Endodermal cell (in vitro differentiated cells): ENCODE data around the gene CTSC. TPM values are rescaled to one million over a fixed set of nuclear protein-coding genes. Genes with fewer than 3 reads are reported as not detected.
A peak's percentile ranks its signal among the peaks of the same experiment; 100 is the strongest.

ENCODE experiments used
- DNase-seq: peaks from one replicate; pipeline ENCODE4 v3.0.0-alpha.2; 2017
- H3K27ac ChIP-seq: 2 replicates; pipeline ENCODE4 v1.5.1; 2013; ENCODE audit warnings: mild to moderate bottlenecking, low read depth, low read length, moderate library complexity
- H3K27me3 ChIP-seq: 2 replicates; pipeline ENCODE4 v1.6.1; 2013; ENCODE audit warnings: mild to moderate bottlenecking, low read length, moderate library complexity; ENCODE audit not compliant: insufficient read depth, control insufficient read depth, poor library complexity, severe bottlenecking
- H3K36me3 ChIP-seq: 2 replicates; pipeline ENCODE4 v1.7.0; 2013; ENCODE audit warnings: mild to moderate bottlenecking, low read length, moderate library complexity; ENCODE audit not compliant: control insufficient read depth, insufficient read depth
- H3K4me1 ChIP-seq: one replicate; pipeline ENCODE4 v1.7.0; 2013; ENCODE audit warnings: low read length; ENCODE audit not compliant: control insufficient read depth, insufficient read depth
- H3K4me3 ChIP-seq: 2 replicates; pipeline ENCODE4 v1.5.1; 2013; ENCODE audit warnings: mild to moderate bottlenecking, low read length, moderate library complexity
- H3K9ac ChIP-seq: 2 replicates; pipeline ENCODE4 v1.6.1; 2013; ENCODE audit warnings: mild to moderate bottlenecking, low read length, moderate library complexity; ENCODE audit not compliant: poor library complexity, severe bottlenecking; ENCODE audit errors: extremely low read depth
- H3K9me3 ChIP-seq: 2 replicates; pipeline ENCODE4 v1.6.1; 2013; ENCODE audit warnings: mild to moderate bottlenecking, low read length, moderate library complexity; ENCODE audit not compliant: control insufficient read depth
- H3K27ac Mint-ChIP-seq: 2 replicates; pipeline ENCODE4 v1.8.0; 2020; ENCODE audit warnings: mixed read lengths
- H3K27me3 Mint-ChIP-seq: 2 replicates; pipeline ENCODE4 v1.8.0; 2021; ENCODE audit warnings: mild to moderate bottlenecking, mixed read lengths; ENCODE audit not compliant: insufficient read depth
- H3K36me3 Mint-ChIP-seq: 2 replicates; pipeline ENCODE4 v1.8.0; 2020; ENCODE audit warnings: low read depth, mixed read lengths
- H3K4me1 Mint-ChIP-seq: 2 replicates; pipeline ENCODE4 v1.8.0; 2020; ENCODE audit warnings: mixed read lengths
- H3K4me3 Mint-ChIP-seq: 2 replicates; pipeline ENCODE4 v1.8.0; 2020; ENCODE audit warnings: mild to moderate bottlenecking, moderate library complexity, mixed read lengths
- H3K9me3 Mint-ChIP-seq: 2 replicates; pipeline ENCODE4 v1.8.0; 2020; ENCODE audit warnings: mild to moderate bottlenecking, mixed read lengths
- WGBS, 2 experiments: methylation state at CpG; one replicate each; pipeline versions ENCODE4 v1.1.5 to v1.1.7; 2013; ENCODE audit warnings: missing lambda C conversion rate in 2 of 2, mixed read lengths in 1 of 2; ENCODE audit not compliant: insufficient coverage in 1 of 2, insufficient read length in 1 of 2; 5-methylcytosine and 5-hydroxymethylcytosine counted together
- total RNA-seq, 2 donors: library from RNA; stranded (reverse); fragmentation: NEBNext Ultra II Directional in 1 of 2; extraction: Animal tissue kit (Norgen Biotek cat#: 25700) in 1 of 2; gene quantifications; 2 replicates in 1 of 2; 3 replicates in 1 of 2; pipeline ENCODE4 v1.2.1, GENCODE V29; 2021
- TF ChIP-seq, protein P1 (sequence below): fragments of 200-600 bp; sonication (generic); conservative IDR thresholded peaks from 2 replicates; pipeline ENCODE4 v1.5.0; 2021; ENCODE audit warnings: antibody characterized with exemption, mild to moderate bottlenecking

Gene CTSC
- total RNA-seq, 2 donors from 2014 or later: 234 to 273 TPM

GRCh38 chr11:88307749-88308425, 29.6 kb downstream of the CTSC start:
- Mint-ChIP-seq H3K27ac (peak overlapping the region; percentile 89), H3K27me3 (no peaks in the 10 kb centered on the region), H3K4me3 (peak overlapping the region; percentile 0), H3K9me3 (no peaks in the 10 kb centered on the region), H3K36me3 (peaks cover 83% of the 10 kb centered on the region), H3K4me1 (peaks cover 24% of the 10 kb centered on the region)
- Histone ChIP-seq H3K27me3 (no peaks in the 10 kb centered on the region), H3K36me3 (peaks cover 73% of the 10 kb centered on the region), H3K4me3 (no peak overlapping the region), H3K9ac (no peak overlapping the region), H3K4me1 (no peaks in the 10 kb centered on the region), H3K9me3 (peaks cover 11% of the 10 kb centered on the region), H3K27ac (no peak overlapping the region)
- peak; percentile 68 for DNase-seq
- WGBS, 2 experiments: 83 to 92% methylated on average over 8 to 9 of the region's 11 CpGs
- TF ChIP-seq, protein P1, sequence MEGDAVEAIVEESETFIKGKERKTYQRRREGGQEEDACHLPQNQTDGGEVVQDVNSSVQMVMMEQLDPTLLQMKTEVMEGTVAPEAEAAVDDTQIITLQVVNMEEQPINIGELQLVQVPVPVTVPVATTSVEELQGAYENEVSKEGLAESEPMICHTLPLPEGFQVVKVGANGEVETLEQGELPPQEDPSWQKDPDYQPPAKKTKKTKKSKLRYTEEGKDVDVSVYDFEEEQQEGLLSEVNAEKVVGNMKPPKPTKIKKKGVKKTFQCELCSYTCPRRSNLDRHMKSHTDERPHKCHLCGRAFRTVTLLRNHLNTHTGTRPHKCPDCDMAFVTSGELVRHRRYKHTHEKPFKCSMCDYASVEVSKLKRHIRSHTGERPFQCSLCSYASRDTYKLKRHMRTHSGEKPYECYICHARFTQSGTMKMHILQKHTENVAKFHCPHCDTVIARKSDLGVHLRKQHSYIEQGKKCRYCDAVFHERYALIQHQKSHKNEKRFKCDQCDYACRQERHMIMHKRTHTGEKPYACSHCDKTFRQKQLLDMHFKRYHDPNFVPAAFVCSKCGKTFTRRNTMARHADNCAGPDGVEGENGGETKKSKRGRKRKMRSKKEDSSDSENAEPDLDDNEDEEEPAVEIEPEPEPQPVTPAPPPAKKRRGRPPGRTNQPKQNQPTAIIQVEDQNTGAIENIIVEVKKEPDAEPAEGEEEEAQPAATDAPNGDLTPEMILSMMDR: no peak

DNA sequence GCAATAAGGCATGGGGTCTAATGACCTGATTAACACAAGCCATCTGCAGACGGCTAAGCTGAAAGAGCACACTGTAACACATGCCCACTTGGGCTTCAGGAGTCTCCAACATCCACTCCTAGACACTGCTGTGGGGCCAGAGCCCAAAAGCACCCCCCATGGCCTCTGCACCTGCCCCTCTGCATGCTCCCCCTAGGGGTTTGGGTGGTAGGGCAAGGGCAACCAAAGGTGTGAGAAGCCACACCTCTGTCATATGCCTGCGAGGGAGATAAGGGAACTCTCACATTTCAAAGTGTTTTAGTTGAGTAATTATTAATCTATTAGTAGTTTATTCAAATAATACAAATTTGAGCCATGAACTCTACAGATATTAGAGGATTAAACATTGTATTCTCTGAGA, 30.8 kb downstream of the CTSC start:
- WGBS, 2 experiments: 95 to 100% methylated on average over 1 to 2 of the region's 2 CpGs
- TF ChIP-seq, protein P1: no peak
- Mint-ChIP-seq H3K27me3 (no peaks in the 10 kb centered on the region), H3K9me3 (no peaks in the 10 kb centered on the region), H3K4me1 (peaks cover 21% of the 10 kb centered on the region), H3K27ac (no peak overlapping the region), H3K4me3 (no peak overlapping the region), H3K36me3 (peaks cover 83% of the 10 kb centered on the region)
- H3K27me3 ChIP-seq: no peaks in the 10 kb centered on the region
- H3K36me3 ChIP-seq: peaks cover 73% of the 10 kb centered on the region
- no peak for DNase-seq
- peaks cover 11% of the 10 kb centered on the region for H3K9me3 ChIP-seq
- no peak overlapping the region for H3K9ac ChIP-seq
- no peak overlapping the region for H3K4me3 ChIP-seq
- no peaks in the 10 kb centered on the region for H3K4me1 ChIP-seq
- H3K27ac ChIP-seq: no peak overlapping the region

- Mint-ChIP-seq H3K36me3 (peaks cover 85% of the 10 kb centered on the region), H3K4me3 (no peak overlapping the region), H3K27me3 (no peaks in the 10 kb centered on the region), H3K9me3 (no peaks in the 10 kb centered on the region), H3K27ac (no peak overlapping the region), H3K4me1 (peaks cover 32% of the 10 kb centered on the region)
- WGBS, 2 experiments: 100% methylated on average over 1 of the region's 1 CpG
- no peaks in the 10 kb centered on the region for H3K4me1 ChIP-seq
- H3K27me3 ChIP-seq: no peaks in the 10 kb centered on the region
- TF ChIP-seq, protein P1: no peak
- H3K9ac ChIP-seq: no peak overlapping the region
- H3K36me3 ChIP-seq: peaks cover 66% of the 10 kb centered on the region
- H3K4me3 ChIP-seq: no peak overlapping the region
- H3K9me3 ChIP-seq: peaks cover 11% of the 10 kb centered on the region
- DNase-seq: no peak
- no peak overlapping the region for H3K27ac ChIP-seq
Measured at GRCh38 chr11:88305430-88305829, 32.1 kb downstream of the CTSC start.
